NT2/D1 (cell line): ENCODE data around the gene LSS.

ENCODE experiments used
- YY1 ChIP-seq: IDR thresholded peaks from 2 replicates; pipeline ENCODE4 v1.6.1; 2011; ENCODE audit not compliant: insufficient read length, insufficient read depth
- ZNF274 ChIP-seq: IDR thresholded peaks from 2 replicates; pipeline ENCODE4 v1.6.1; 2011; ENCODE audit warnings: mild to moderate bottlenecking, low read depth, low read length

- no peak for TF ChIP-seq YY1
- no peak for TF ChIP-seq ZNF274
Observed at GRCh38 chr21:46181436-46181835, 47.1 kb downstream of the LSS start.
